Adipose tissue (tissue), 3 donors: Measurements from ENCODE around the gene ABCF1. TPM values are rescaled to one million over a fixed set of nuclear protein-coding genes. Genes with fewer than 3 reads are reported as not detected.
"Not testable (repeated sequence)": the region's sequence is repeated elsewhere in the genome, so short reads cannot be mapped to it uniquely, and the experiment has no call there.

Experiments used
- H3K27ac ChIP-seq: one replicate; pipeline ENCODE4 v1.5.1; 2013; ENCODE audit warnings: low read depth, low read length
- WGBS, 3 donors: extraction: QIAGEN DNeasy Blood & Tissue Kit; methylation state at CpG; one replicate each; pipeline ENCODE4 v1.1.7; 2013; 5-methylcytosine and 5-hydroxymethylcytosine counted together
- polyA plus RNA-seq, 3 donors: library from polyadenylated mRNA; stranded (reverse); fragments of 200-250 nt; gene quantifications; one replicate each; pipeline ENCODE4 v1.2.3, GENCODE V29; 2013
- donor health status: healthy with polysubstance abuse.
- donor health status: Bipolar disorder and iron deficiency.
- donor health status: healthy.

The ABCF1 gene
- polyA plus RNA-seq, 3 donors = 18.3 to 46.5 (median 24.6) TPM

- WGBS, 3 donors = 95 to 100% (median 97%) methylated on average over 1 of the region's 1 CpG
- no peak overlapping the region for H3K27ac ChIP-seq
Measured at GRCh38 chr6:30592287-30592686, 21.0 kb downstream of the ABCF1 start.

GRCh38 chr6:30597315-30598144, 26.3 kb downstream of the ABCF1 start:
- H3K27ac ChIP-seq = not testable (repeated sequence)
- 64 to 79% (median 78%) methylated on average over 10 to 15 of the region's 15 CpGs for WGBS, 3 donors

- WGBS, 3 donors = 68 to 76% (median 75%) methylated on average over 12 of the region's 12 CpGs
- no peak overlapping the region for H3K27ac ChIP-seq
Measured at GRCh38 chr6:30598912-30599624, 27.8 kb downstream of the ABCF1 start.

GRCh38 chr6:30599625-30600324, 28.5 kb downstream of the ABCF1 start:
- no peak overlapping the region for H3K27ac ChIP-seq
- 74 to 78% (median 77%) methylated on average over 13 of the region's 13 CpGs for WGBS, 3 donors

GRCh38 chr6:30600451-30600961, 29.3 kb downstream of the ABCF1 start:
- 72 to 81% (median 78%) methylated on average over 10 of the region's 10 CpGs for WGBS, 3 donors
- H3K27ac ChIP-seq = no peak overlapping the region

- 47 to 68% (median 48%) methylated on average over 6 of the region's 6 CpGs for WGBS, 3 donors
- no peak overlapping the region for H3K27ac ChIP-seq
Measured at GRCh38 chr6:30601436-30601814, 30.2 kb downstream of the ABCF1 start.

- 90 to 92% (median 92%) methylated on average over 33 to 39 of the region's 39 CpGs for WGBS, 3 donors
- no peak overlapping the region for H3K27ac ChIP-seq
Measured at GRCh38 chr6:30601815-30602641, 30.8 kb downstream of the ABCF1 start.

GRCh38 chr6:30603961-30604360, 32.7 kb downstream of the ABCF1 start:
- WGBS, 3 donors = 91 to 95% (median 94%) methylated on average over 13 of the region's 13 CpGs
- no peak overlapping the region for H3K27ac ChIP-seq

GRCh38 chr6:30610065-30610464, 38.8 kb downstream of the ABCF1 start:
- WGBS, 3 donors = 56 to 81% (median 80%) methylated on average over 4 of the region's 4 CpGs
- no peak overlapping the region for H3K27ac ChIP-seq

- H3K27ac ChIP-seq = no peak overlapping the region
- WGBS, 3 donors = 62 to 77% (median 76%) methylated on average over 9 of the region's 9 CpGs
Measured at GRCh38 chr6:30611150-30611855, 40.1 kb downstream of the ABCF1 start.

- no peak overlapping the region for H3K27ac ChIP-seq
- 44 to 80% (median 73%) methylated on average over 2 of the region's 2 CpGs for WGBS, 3 donors
Measured at GRCh38 chr6:30611856-30612194, 40.6 kb downstream of the ABCF1 start.

- H3K27ac ChIP-seq = no peak overlapping the region
- WGBS, 3 donors = 51 to 76% (median 59%) methylated on average over 1 of the region's 1 CpG
Measured at GRCh38 chr6:30612213-30612612, 41.0 kb downstream of the ABCF1 start.

- no peak overlapping the region for H3K27ac ChIP-seq
- WGBS, 3 donors = 38 to 63% (median 58%) methylated on average over 6 of the region's 6 CpGs
Measured at GRCh38 chr6:30612687-30613248, 41.5 kb downstream of the ABCF1 start.

GRCh38 chr6:30613251-30614043, 42.2 kb downstream of the ABCF1 start:
- H3K27ac ChIP-seq = no peak overlapping the region

GRCh38 chr6:30614044-30614842, 43.0 kb downstream of the ABCF1 start:
- H3K27ac ChIP-seq = no peak overlapping the region
- 14 to 24% (median 21%) methylated on average over 8 of the region's 8 CpGs for WGBS, 3 donors

- H3K27ac ChIP-seq = peak overlapping the region; percentile 98
- 0 to 1% (median 0%) methylated on average over 6 of the region's 6 CpGs for WGBS, 3 donors
Measured at GRCh38 chr6:30614843-30615218, 43.6 kb downstream of the ABCF1 start.
